ENCODE data around the gene P2RY8. TPM values are rescaled to one million over a fixed set of nuclear protein-coding genes. Genes with fewer than 3 reads are reported as not detected.
"Not testable (repeated sequence)": the region's sequence is repeated elsewhere in the genome, so short reads cannot be mapped to it uniquely, and the experiment has no call there.

Gene P2RY8
- total RNA-seq (0.26 TPM), polyA plus RNA-seq (2.6 TPM)

GRCh38 chrX:1537031-1537715 is at the start of gene P2RY8:
Gene P2RY8, minus strand, starts transcription at chrX:1537185. Its CDS starts 70,627 bp downstream, at chrX:1466558.
- Histone ChIP-seq H3K27ac (ENCODE audit: low read depth) (peak within 1 kb of the TSS; percentile 3), H3K4me3 (ENCODE audit: low read depth, low read length) (peak within 1 kb of the TSS; percentile 8), H3K4me1 (ENCODE audit: insufficient read depth) (no peaks in the 10 kb centered on the region), H3K36me3 (ENCODE audit: insufficient read depth) (no peaks in the 10 kb centered on the region)
- DNase-seq (ENCODE audit: extremely low spot score), result no peak
- WGBS, result 58% methylated on average over 27 of the region's 27 CpGs

- no peak for DNase-seq (ENCODE audit: extremely low spot score)
- 89% methylated on average over 8 of the region's 8 CpGs for WGBS
Observed at GRCh38 chrX:1584237-1585011, 47.4 kb upstream of the P2RY8 start.

GRCh38 chrX:1582686-1583437 is 45.9 kb upstream of the P2RY8 start:
- Histone ChIP-seq H3K27ac (ENCODE audit: low read depth) (no peak overlapping the region), H3K36me3 (ENCODE audit: insufficient read depth) (no peaks in the 10 kb centered on the region), H3K4me3 (ENCODE audit: low read depth, low read length) (no peak overlapping the region), H3K4me1 (ENCODE audit: insufficient read depth) (no peaks in the 10 kb centered on the region)
- DNase-seq (ENCODE audit: extremely low spot score), result no peak
- 66% methylated on average over 27 of the region's 27 CpGs for WGBS

More at GRCh38 chrX:1584237-1585011, 47.4 kb upstream of the P2RY8 start:
- Histone ChIP-seq H3K36me3 (ENCODE audit: insufficient read depth) (no peaks in the 10 kb centered on the region), H3K4me1 (ENCODE audit: insufficient read depth) (no peaks in the 10 kb centered on the region), H3K4me3 (ENCODE audit: low read depth, low read length) (no peak overlapping the region), H3K27ac (ENCODE audit: low read depth) (no peak overlapping the region)

GRCh38 chrX:1581132-1581531 is 44.1 kb upstream of the P2RY8 start:
- no peak overlapping the region for H3K4me3 ChIP-seq (ENCODE audit: low read depth, low read length)
- H3K4me1 ChIP-seq (ENCODE audit: insufficient read depth), result no peaks in the 10 kb centered on the region
- no peak overlapping the region for H3K27ac ChIP-seq (ENCODE audit: low read depth)
- DNase-seq (ENCODE audit: extremely low spot score), result no peak
- 49% methylated on average over 4 of the region's 4 CpGs for WGBS
- H3K36me3 ChIP-seq (ENCODE audit: insufficient read depth), result no peaks in the 10 kb centered on the region

- 64% methylated on average over 6 of the region's 6 CpGs for WGBS
- H3K36me3 ChIP-seq (ENCODE audit: insufficient read depth), result no peaks in the 10 kb centered on the region
- H3K27ac ChIP-seq (ENCODE audit: low read depth), result no peak overlapping the region
- no peak overlapping the region for H3K4me3 ChIP-seq (ENCODE audit: low read depth, low read length)
- H3K4me1 ChIP-seq (ENCODE audit: insufficient read depth), result no peaks in the 10 kb centered on the region
- no peak for DNase-seq (ENCODE audit: extremely low spot score)
Observed at GRCh38 chrX:1578511-1579173, 41.7 kb upstream of the P2RY8 start.

GRCh38 chrX:1577845-1578244 is 40.9 kb upstream of the P2RY8 start:
- 53% methylated on average over 2 of the region's 2 CpGs for WGBS
- H3K4me3 ChIP-seq (ENCODE audit: low read depth, low read length), result no peak overlapping the region
- no peak for DNase-seq (ENCODE audit: extremely low spot score)

GRCh38 chrX:1576201-1576992 is 39.4 kb upstream of the P2RY8 start:
- Histone ChIP-seq H3K36me3 (ENCODE audit: insufficient read depth) (no peaks in the 10 kb centered on the region), H3K27ac (ENCODE audit: low read depth) (no peak overlapping the region), H3K4me1 (ENCODE audit: insufficient read depth) (no peaks in the 10 kb centered on the region), H3K4me3 (ENCODE audit: low read depth, low read length) (no peak overlapping the region)
- 62% methylated on average over 6 of the region's 6 CpGs for WGBS
- DNase-seq (ENCODE audit: extremely low spot score), result no peak

More at GRCh38 chrX:1577845-1578244, 40.9 kb upstream of the P2RY8 start:
- Histone ChIP-seq H3K36me3 (ENCODE audit: insufficient read depth) (no peaks in the 10 kb centered on the region), H3K4me1 (ENCODE audit: insufficient read depth) (no peaks in the 10 kb centered on the region), H3K27ac (ENCODE audit: low read depth) (no peak overlapping the region)

GRCh38 chrX:1574181-1574580 is 37.2 kb upstream of the P2RY8 start:
- 92% methylated on average over 19 of the region's 19 CpGs for WGBS

GRCh38 chrX:1564750-1565683 is 28.0 kb upstream of the P2RY8 start:
- WGBS, result 19% methylated on average over 10 of the region's 10 CpGs
- Histone ChIP-seq H3K4me3 (ENCODE audit: low read depth, low read length) (no peak overlapping the region), H3K27ac (ENCODE audit: low read depth) (no peak overlapping the region), H3K36me3 (ENCODE audit: insufficient read depth) (no peaks in the 10 kb centered on the region), H3K4me1 (ENCODE audit: insufficient read depth) (no peaks in the 10 kb centered on the region)
- DNase-seq (ENCODE audit: extremely low spot score), result no peak

More at GRCh38 chrX:1574181-1574580, 37.2 kb upstream of the P2RY8 start:
- H3K4me1 ChIP-seq (ENCODE audit: insufficient read depth); H3K4me3 ChIP-seq (ENCODE audit: low read depth, low read length); H3K36me3 ChIP-seq (ENCODE audit: insufficient read depth); H3K27ac ChIP-seq (ENCODE audit: low read depth); DNase-seq (ENCODE audit: extremely low spot score): not testable (repeated sequence)

GRCh38 chrX:1564077-1564476 is 27.1 kb upstream of the P2RY8 start:
- not testable (repeated sequence) for DNase-seq (ENCODE audit: extremely low spot score); H3K4me1 ChIP-seq (ENCODE audit: insufficient read depth); H3K36me3 ChIP-seq (ENCODE audit: insufficient read depth); H3K4me3 ChIP-seq (ENCODE audit: low read depth, low read length); H3K27ac ChIP-seq (ENCODE audit: low read depth)
- WGBS, result 85% methylated on average over 7 of the region's 7 CpGs

- Histone ChIP-seq H3K4me1 (ENCODE audit: insufficient read depth) (no peaks in the 10 kb centered on the region), H3K27ac (ENCODE audit: low read depth) (no peak overlapping the region), H3K36me3 (ENCODE audit: insufficient read depth) (no peaks in the 10 kb centered on the region), H3K4me3 (ENCODE audit: low read depth, low read length) (no peak overlapping the region)
- DNase-seq (ENCODE audit: extremely low spot score), result no peak
- 68% methylated on average over 2 of the region's 2 CpGs for WGBS
Observed at GRCh38 chrX:1561164-1561563, 24.2 kb upstream of the P2RY8 start.

All from urinary bladder (tissue), 4 donors.